SJSA1 (cell line): Measurements from ENCODE around the gene NSF. TPM values are rescaled to one million over a fixed set of nuclear protein-coding genes. Genes with fewer than 3 reads are reported as not detected.
"Not testable (repeated sequence)": the region's sequence is repeated elsewhere in the genome, so short reads cannot be mapped to it uniquely, and the experiment has no call there.

ENCODE experiments used
- DNase-seq, 2 experiments: peaks; one replicate each; pipeline ENCODE4 v3.0.0-alpha.2; 2015 to 2020; ENCODE audit warnings: low spot score in 2 of 2, low read depth in 1 of 2
- H3K27ac ChIP-seq: fragments of 250-450 bp; sonication (Bioruptor Pico); 2 replicates; pipeline ENCODE4 v1.5.1; 2020; ENCODE audit warnings: mild to moderate bottlenecking, moderate library complexity
- H3K27me3 ChIP-seq: fragments of 250-450 bp; sonication (Bioruptor Pico); replicated peaks from 2 replicates; pipeline ENCODE4 v1.5.1; 2020; ENCODE audit warnings: mild to moderate bottlenecking, moderate library complexity
- H3K36me3 ChIP-seq: fragments of 250-450 bp; sonication (Bioruptor Pico); 2 replicates; pipeline ENCODE4 v1.5.1; 2020; ENCODE audit warnings: mild to moderate bottlenecking
- H3K4me1 ChIP-seq: fragments of 250-450 bp; sonication (Bioruptor Pico); replicated peaks from 2 replicates; pipeline ENCODE4 v1.6.1; 2021; ENCODE audit warnings: mild to moderate bottlenecking
- H3K4me3 ChIP-seq: fragments of 250-450 bp; sonication (Bioruptor Pico); 2 replicates; pipeline ENCODE4 v1.5.1; 2020; ENCODE audit warnings: mild to moderate bottlenecking
- H3K9me3 ChIP-seq: fragments of 250-450 bp; sonication (Bioruptor Pico); replicated peaks from 2 replicates; pipeline ENCODE4 v1.5.1; 2020; ENCODE audit warnings: mild to moderate bottlenecking
- total RNA-seq: library from RNA; depleted of rRNA; stranded (reverse); fragments of >200 nt; shearing (Covaris generic); gene quantifications from 2 replicates; pipeline ENCODE4 v1.2.3, GENCODE V29; 2014

Gene NSF
- total RNA-seq, 1 experiment from 2014 or later: 71.2 TPM

DNA sequence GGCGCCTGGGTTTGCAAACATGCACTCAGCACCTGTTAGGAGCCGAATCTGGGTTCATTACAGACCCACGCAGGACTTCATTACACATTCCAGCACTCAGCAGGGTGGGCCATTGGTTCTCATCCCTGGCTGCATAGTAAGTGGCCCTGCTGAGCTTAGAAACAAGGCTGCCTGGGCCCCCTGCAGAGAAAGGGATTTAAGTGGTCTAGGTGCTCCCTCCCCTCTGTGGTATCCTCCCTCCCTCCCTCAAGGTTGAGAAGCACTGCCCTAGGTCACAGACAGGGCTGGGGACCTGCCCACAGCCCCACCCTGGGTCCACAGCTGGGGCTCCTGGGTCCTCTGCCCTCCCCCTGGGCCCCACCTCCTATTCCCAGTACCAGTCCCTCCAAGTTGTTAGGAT lies 199.7 kb downstream of the NSF start:
- Histone ChIP-seq H3K27ac (no peak overlapping the region), H3K36me3 (no peaks in the 10 kb centered on the region), H3K4me3 (no peak overlapping the region), H3K4me1 (no peaks in the 10 kb centered on the region), H3K9me3 (peaks cover 8% of the 10 kb centered on the region), H3K27me3 (peaks cover 40% of the 10 kb centered on the region)
- DNase-seq: no peak

DNA sequence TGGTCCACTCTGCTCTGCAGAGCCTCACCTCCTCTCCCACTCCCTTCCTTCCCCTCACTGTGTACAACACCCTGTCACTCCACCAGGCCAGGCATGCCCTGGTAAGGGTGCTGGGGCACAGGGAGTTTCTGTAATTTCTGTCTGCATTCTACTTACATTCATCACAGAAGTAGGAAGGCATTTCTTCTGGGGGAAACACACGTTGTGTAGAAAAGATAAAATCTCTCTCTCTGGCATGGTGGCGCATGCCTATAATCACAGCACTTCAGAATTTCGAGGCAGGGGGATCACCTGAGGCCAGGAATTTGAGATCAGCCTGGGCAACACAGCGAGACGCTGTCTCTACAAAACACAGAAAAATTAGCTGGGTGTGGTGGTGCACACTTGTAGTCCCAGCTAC lies 201.1 kb downstream of the NSF start:
- peaks cover 8% of the 10 kb centered on the region for H3K9me3 ChIP-seq
- H3K27me3 ChIP-seq: peaks cover 48% of the 10 kb centered on the region
- no peak overlapping the region for H3K4me3 ChIP-seq
- DNase-seq: no peak
- H3K36me3 ChIP-seq: no peaks in the 10 kb centered on the region
- H3K4me1 ChIP-seq: no peaks in the 10 kb centered on the region
- H3K27ac ChIP-seq: no peak overlapping the region

DNA sequence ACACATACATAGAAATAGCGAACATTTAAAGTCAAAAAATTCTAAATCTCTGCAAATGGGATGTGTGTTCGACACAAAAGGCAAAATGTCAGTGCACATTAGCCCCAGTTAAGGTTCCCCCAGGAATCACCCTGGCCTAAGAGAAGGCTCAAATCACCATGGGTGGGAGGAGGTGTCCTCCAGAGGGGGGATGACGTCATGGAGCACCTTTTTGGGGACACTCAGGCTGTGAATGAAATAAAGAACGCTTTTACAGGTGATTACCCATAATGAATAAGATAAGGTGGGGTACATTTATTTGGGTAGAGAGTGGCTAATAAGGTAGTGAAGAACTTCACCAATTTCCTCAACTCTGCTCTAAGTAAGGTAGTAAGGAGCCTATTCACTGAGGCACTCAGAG lies 201.6 kb downstream of the NSF start:
- no peak for DNase-seq
- Histone ChIP-seq H3K27ac (no peak overlapping the region), H3K27me3 (peaks cover 48% of the 10 kb centered on the region), H3K4me1 (no peaks in the 10 kb centered on the region), H3K9me3 (peaks cover 8% of the 10 kb centered on the region), H3K36me3 (no peaks in the 10 kb centered on the region), H3K4me3 (no peak overlapping the region)

DNA sequence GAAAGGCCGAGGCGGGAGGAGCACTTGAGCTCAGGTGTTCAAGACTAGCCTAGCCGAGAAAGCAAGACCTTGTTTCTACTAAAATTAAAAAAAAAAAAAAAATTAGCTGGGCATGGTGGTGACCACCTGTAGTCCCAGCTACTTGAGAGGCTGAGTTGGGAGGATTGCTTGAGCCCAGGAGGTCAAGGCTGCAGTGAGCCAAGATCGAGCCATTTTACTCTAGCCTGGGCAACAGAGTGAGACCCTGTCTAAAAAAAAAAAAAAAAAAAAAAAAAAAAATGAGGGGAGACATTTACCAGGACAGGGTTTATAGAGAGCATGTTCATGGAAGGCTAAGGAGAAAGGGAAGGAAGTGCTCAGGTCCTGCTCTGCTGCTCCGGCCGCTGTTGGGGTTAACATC lies 202.6 kb downstream of the NSF start:
- H3K9me3 ChIP-seq, H3K4me3 ChIP-seq, H3K36me3 ChIP-seq, H3K4me1 ChIP-seq, DNase-seq, H3K27ac ChIP-seq: not testable (repeated sequence)
- H3K27me3 ChIP-seq: peaks cover 52% of the 10 kb centered on the region

DNA sequence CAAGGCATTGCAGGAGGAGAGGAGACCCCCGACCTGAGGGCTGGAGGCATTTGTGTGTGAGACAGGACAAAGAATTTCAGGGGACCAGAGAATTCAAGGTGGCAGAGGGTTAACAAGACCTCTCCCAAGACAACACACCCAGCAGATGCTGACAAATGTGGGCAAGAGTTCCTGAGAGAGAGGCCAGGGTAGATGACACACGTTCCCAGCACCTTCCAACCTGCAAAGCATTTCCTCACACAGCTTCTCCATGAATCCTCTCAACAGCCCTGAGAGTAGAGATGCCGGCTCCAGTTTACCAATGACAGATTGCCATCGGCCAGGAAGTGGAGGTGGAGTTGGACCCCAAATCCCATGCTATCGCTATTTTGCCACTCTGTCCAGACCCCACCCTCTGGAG lies 203.1 kb downstream of the NSF start:
- no peaks in the 10 kb centered on the region for H3K36me3 ChIP-seq
- H3K27ac ChIP-seq: no peak overlapping the region
- no peak for DNase-seq
- peaks cover 50% of the 10 kb centered on the region for H3K27me3 ChIP-seq
- peaks cover 8% of the 10 kb centered on the region for H3K9me3 ChIP-seq
- H3K4me1 ChIP-seq: no peaks in the 10 kb centered on the region
- H3K4me3 ChIP-seq: no peak overlapping the region

DNA sequence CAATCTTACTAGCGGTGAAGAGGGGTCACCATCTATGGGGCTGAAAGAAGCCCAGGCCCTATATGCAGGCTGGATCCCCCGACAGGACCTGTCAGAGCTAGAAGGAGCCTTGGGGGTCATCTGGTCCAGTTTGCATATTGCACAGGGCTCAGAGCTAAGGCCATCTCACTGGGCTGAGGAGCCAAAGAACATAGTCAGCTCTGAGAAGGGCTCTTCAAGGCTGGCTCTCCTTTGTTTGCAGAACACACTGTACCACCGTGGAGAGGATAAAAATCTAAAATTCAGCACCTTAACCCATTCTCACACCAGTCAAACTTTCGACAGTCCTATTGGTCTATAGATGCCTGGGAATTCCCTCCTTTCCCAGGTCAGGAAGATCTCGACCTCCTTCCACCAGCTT lies 203.8 kb downstream of the NSF start:
- no peaks in the 10 kb centered on the region for H3K4me1 ChIP-seq
- DNase-seq: no peak
- H3K36me3 ChIP-seq: no peaks in the 10 kb centered on the region
- H3K4me3 ChIP-seq: no peak overlapping the region
- no peak overlapping the region for H3K27ac ChIP-seq
- H3K9me3 ChIP-seq: peaks cover 6% of the 10 kb centered on the region
- peaks cover 50% of the 10 kb centered on the region for H3K27me3 ChIP-seq

DNA sequence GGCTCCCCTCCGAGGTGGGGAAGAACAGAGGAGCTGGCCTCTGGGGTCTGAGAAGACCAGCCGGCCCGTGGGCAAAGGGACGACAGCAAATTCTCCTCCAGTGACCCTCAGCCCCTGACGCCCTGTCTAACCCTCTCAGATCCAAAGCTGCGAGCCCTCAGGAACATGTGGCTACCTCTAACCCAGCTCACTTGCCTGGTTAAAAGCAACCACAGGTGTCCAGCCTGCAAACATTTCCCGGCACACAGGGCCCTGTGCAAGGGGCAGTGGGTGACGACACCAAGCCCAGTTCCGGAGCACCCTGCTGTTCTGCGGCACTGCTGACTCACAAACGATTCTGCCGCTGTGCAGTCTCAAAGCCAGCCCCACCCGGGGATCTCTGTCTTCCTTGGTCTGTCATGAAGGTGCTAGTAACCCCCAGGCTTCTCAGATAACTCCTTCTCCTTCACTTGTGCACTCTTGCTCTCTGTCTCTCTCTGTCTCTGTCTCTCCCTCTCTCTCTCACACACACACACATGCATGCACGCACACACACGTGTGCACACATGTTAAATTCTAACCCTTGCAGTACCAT lies 205.0 kb downstream of the NSF start:
- Histone ChIP-seq H3K9me3 (no peaks in the 10 kb centered on the region), H3K27me3 (peaks cover 45% of the 10 kb centered on the region), H3K36me3 (no peaks in the 10 kb centered on the region), H3K4me1 (no peaks in the 10 kb centered on the region), H3K27ac (no peak overlapping the region), H3K4me3 (no peak overlapping the region)
- DNase-seq: no peak

DNA sequence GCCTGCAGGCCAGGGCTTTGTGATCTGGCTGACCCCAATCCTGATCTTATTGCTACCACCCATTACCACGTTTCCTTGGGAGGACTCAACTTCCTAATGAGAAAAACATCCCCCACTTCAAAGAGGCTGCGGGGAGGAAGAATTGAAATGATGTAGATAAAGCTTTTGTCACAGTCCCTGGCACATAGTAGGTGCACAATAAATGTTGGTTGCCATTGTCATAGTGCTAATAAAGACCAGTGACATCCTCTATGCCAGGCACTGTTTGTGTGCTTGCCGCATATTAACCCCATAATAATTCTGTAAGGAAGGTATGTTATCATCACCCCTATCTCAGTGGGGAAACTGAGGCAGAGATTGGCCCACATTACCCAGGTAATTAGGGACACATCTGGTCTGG lies 205.6 kb downstream of the NSF start:
- Histone ChIP-seq H3K9me3 (no peaks in the 10 kb centered on the region), H3K27ac (no peak overlapping the region), H3K4me3 (no peak overlapping the region), H3K27me3 (peaks cover 42% of the 10 kb centered on the region), H3K4me1 (no peaks in the 10 kb centered on the region), H3K36me3 (no peaks in the 10 kb centered on the region)
- DNase-seq: no peak

DNA sequence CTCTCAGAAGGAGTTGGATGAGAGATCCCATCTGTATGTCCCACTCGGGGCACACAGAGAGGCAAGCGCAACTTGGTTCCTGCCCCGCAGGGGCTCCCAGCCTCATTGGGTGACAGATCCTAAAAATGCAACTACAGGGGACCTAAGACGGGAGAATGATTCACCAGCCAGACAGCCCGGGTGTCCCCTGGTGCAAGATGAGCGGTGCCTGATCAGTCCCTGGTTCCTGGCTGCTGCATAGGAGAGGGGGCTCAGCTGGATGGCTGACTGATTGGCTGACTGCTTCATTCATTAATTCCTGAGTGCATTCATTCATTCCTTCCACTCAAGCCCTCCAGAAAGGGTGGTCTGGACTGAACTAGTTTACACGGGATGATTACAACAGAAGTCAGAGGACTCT lies 206.1 kb downstream of the NSF start:
- peaks cover 42% of the 10 kb centered on the region for H3K27me3 ChIP-seq
- H3K9me3 ChIP-seq: no peaks in the 10 kb centered on the region
- no peaks in the 10 kb centered on the region for H3K36me3 ChIP-seq
- no peak overlapping the region for H3K27ac ChIP-seq
- no peak for DNase-seq
- no peaks in the 10 kb centered on the region for H3K4me1 ChIP-seq
- H3K4me3 ChIP-seq: no peak overlapping the region

DNA sequence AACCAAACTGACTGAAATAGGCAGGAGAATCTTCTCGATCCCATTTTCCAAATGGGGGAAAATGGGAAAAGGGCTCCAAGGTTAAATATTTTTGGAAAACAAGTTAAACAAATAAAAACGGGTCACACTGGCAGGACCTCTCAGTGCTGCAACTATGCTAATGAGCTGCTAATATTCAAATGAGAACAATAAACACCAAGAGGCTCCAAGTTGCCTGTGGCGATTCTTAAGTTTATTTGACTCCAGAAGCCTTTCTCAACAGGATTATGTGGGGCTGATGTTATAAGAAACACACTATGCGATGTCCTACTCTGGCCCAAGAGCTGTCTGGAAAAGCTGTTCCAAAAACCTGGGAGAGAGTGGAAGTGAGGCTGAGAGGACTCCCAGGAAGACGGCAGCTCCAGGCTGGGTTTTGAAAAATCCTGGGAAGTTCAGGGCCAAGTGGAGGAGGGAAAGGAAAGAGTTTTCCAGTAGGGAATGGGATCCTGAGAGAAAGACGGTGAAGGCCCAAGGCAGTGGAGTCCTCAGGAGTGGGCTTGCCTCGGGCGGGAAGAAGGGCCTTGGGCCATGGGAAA lies 206.6 kb downstream of the NSF start:
- H3K36me3 ChIP-seq: no peaks in the 10 kb centered on the region

DNA sequence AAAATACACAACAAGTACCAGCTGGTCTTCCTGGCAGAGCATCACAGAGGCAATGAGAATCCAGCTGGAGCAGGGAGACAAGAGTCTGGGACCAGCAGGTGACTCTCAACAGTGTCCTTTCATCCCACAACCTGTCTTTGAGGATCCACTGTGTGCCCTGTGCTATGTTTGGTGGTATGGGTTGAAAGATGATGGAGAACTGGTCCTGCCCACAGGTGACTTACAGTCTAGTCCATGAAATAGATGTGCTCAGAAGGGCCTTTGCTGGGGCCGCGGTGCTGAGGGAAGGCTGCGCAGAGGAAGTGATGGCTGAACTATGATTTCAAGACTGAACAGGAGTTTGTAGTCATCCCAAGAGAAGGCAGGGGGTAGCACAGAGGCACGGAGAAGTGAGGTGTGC lies 210.1 kb downstream of the NSF start:
- H3K27me3 ChIP-seq: peaks cover 12% of the 10 kb centered on the region
- H3K4me3 ChIP-seq: no peak overlapping the region
- DNase-seq: no peak
- H3K4me1 ChIP-seq: no peaks in the 10 kb centered on the region
- no peaks in the 10 kb centered on the region for H3K36me3 ChIP-seq
- no peak overlapping the region for H3K27ac ChIP-seq
- H3K9me3 ChIP-seq: no peaks in the 10 kb centered on the region

More for the DNA sequence above, 206.6 kb downstream of the NSF start:
- no peaks in the 10 kb centered on the region for H3K9me3 ChIP-seq
- no peaks in the 10 kb centered on the region for H3K4me1 ChIP-seq
- no peak for DNase-seq
- H3K27me3 ChIP-seq: peaks cover 41% of the 10 kb centered on the region
- H3K27ac ChIP-seq: no peak overlapping the region
- no peak overlapping the region for H3K4me3 ChIP-seq

DNA sequence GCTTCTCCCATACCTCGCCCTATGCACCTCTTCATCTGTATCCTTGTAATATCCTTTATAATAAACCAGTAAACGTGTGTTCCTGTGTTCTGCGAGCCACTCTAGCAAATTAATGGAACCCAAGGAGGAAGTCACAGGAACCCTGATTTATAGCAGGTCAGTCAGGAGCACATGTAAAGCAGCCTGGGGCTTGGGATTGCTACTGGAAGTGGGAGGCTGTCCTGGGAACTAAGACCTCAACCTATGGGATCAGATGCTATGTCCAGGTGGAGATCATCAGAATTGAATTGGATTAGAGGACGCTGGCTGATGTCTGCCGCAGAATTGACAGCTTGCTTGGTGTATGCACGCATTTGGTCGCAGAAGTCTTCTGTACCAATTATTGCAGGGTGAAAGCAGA lies 212.3 kb downstream of the NSF start:
- no peak overlapping the region for H3K27ac ChIP-seq
- peaks cover 8% of the 10 kb centered on the region for H3K27me3 ChIP-seq
- H3K4me3 ChIP-seq: no peak overlapping the region
- no peaks in the 10 kb centered on the region for H3K4me1 ChIP-seq
- no peak for DNase-seq
- H3K36me3 ChIP-seq: no peaks in the 10 kb centered on the region
- H3K9me3 ChIP-seq: no peaks in the 10 kb centered on the region

DNA sequence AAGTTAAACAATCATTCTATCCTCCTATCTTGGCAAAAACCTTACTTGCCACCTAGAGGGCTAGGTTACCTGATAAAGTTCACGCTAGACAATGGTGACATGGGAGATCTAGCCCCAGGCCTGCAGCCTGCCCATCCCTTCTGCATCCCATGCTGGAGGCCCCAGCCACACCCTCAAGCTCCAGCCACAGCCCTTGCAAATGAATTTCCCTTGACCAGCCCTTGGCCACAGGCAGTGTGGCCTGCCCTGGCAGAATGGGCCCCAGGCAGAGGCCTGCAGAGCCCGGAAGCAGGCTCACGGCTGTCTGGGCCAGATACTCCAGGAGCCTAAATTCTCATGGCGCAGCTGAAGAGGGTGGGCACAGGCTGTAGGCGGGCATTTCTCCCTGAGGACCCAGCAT lies 213.1 kb downstream of the NSF start:
- no peaks in the 10 kb centered on the region for H3K9me3 ChIP-seq
- DNase-seq: no peak
- no peak overlapping the region for H3K4me3 ChIP-seq
- H3K27me3 ChIP-seq: peaks cover 6% of the 10 kb centered on the region; the same call in 1 of the 2 replicates
- no peak overlapping the region for H3K27ac ChIP-seq
- no peaks in the 10 kb centered on the region for H3K4me1 ChIP-seq
- H3K36me3 ChIP-seq: no peaks in the 10 kb centered on the region

DNA sequence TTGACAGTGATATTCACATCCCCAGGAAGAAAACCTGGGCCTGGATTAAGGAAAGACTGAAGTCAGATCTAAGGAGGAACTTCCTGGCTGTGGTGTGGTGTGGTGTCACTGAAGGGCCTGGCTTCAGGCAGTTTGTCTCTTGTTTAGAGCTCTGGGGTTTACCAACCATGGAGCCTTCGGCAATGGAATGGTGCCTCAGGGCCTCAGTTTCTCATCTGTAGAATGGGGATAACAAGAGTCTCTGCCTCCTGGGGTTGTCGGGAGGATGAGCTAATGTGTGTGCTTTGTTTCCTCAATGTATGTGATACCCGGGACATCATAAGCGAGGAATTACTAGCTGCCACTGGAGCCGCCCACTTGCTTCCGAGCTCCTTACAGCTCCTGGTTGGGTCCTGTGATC lies 215.3 kb downstream of the NSF start:
- Histone ChIP-seq H3K36me3 (no peaks in the 10 kb centered on the region), H3K4me3 (no peak overlapping the region), H3K9me3 (no peaks in the 10 kb centered on the region), H3K4me1 (no peaks in the 10 kb centered on the region), H3K27me3 (0 out of 2 replicates have a peak, but pooled peaks cover 6% of the 10 kb centered on the region), H3K27ac (no peak overlapping the region)
- DNase-seq: no peak
